GM19468 (cell line): ENCODE measurements around the gene PDLIM4.

Source experiments
- ATAC-seq: cut with Tn5 transposase; IDR thresholded peaks from one replicate; pipeline ENCODE4 v1.9.1; 2021; ENCODE audit warnings: mild to moderate bottlenecking, moderate library complexity, moderate number of reproducible peaks; ENCODE audit not compliant: unreplicated experiment; ENCODE audit errors: extremely low read depth

Gene PDLIM4

DNA sequence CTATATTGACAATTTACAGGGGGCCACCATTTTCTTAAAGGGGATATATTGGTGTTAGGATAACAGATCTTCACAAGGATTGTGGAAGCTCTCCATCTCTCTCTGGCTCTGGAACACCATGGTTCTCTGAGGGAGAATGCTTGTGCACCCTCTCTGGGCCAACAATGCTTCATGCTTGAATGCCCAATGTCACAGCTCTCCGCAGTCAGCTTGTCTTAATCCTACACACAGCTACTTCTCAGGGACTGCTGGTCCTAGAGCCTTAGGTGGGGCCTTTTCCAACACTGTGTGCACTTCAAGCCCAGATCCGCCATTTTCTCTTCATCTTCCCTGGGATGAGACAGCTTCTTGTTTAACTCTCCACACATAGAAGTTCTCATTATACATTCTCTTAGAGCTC is 6.9 kb upstream of the PDLIM4 start:
- no peak for ATAC-seq

DNA sequence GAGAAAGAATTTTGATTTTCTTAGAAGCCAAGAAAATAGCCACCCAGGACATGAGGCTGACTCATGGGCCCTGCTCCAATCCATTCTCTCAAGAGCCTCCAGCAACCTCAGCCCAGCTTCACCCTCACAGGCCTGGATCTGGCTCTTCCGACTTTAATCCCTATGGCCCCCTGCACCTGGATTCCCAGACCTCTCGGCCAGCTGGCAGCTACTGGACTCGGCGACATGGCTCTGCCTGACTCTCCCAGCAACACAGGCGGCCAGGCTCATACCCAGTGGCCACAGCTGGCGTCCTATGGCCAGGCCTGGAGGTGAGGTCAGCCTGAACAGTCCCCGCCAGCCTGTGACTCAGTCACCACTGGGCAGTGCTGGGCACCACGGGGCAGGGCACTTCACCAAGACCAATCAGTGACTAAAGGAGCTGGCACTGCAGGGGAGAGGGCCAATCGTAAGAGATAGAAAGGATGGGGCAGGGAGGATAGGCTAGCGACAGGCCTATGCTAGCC is 6.2 kb upstream of the PDLIM4 start:
- no peak for ATAC-seq

DNA sequence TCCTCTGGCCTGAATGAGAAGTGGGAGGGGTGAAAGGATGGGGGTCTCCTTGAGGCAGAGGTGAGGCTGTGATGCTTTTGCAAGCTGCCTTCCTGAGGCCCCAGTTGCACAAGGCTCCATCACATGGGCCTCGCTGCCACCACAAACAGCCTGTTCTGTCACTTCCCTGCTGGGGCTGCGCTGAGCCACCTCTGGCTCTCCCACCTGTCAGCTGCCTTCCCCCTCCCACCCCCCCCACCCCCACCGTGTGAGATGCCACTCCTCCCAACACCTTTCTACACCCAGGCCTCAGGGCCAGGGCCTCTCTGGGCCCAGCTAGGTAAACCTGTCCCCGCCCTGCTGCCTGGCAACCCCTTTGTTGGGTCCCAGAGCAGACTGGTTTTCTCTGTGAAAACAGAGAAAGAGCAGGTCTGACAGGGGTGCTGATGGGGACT is 4.5 kb upstream of the PDLIM4 start:
- no peak for ATAC-seq

DNA sequence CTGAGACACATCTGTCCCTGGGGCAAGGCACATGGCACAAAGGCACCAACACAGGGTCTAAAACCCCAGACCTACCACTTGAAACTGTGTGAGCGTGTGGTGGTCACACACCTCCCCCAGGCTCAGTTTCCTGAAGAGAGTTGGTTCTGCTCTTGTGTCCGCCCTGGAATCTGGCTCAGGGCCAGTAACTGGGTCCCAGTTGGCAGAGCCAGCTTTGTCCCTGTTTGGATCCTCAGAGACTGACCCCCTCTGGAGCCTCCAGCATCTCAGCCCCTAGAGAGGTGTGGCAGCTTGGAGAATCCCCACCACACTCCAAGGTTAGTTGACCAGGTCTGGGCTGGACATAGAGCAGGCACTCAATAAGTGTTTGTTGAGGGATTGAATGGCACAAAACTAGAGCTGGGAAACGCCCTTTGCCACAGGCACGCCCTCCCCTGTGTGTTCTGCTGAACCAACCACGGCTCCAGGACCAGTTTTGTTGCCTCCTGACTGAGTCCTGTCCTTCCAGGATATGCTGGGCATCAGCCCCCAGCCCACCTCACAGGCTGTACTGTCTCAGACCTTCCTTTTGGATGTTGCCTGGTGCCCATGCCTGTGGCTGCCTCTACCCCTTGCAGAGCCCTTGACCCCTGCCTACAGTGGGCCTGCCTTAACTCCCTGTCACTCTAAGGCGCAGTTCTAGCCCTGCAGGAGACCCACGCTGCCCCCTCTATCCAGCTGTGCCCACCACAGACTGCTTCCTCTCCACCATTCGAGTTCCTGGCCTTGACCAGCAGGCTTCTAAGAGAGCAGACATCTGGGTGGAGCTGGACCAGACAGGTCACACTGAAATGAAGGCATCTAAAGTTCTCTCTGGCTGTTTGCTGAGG is 3.8 kb upstream of the PDLIM4 start:
- ATAC-seq = no peak

DNA sequence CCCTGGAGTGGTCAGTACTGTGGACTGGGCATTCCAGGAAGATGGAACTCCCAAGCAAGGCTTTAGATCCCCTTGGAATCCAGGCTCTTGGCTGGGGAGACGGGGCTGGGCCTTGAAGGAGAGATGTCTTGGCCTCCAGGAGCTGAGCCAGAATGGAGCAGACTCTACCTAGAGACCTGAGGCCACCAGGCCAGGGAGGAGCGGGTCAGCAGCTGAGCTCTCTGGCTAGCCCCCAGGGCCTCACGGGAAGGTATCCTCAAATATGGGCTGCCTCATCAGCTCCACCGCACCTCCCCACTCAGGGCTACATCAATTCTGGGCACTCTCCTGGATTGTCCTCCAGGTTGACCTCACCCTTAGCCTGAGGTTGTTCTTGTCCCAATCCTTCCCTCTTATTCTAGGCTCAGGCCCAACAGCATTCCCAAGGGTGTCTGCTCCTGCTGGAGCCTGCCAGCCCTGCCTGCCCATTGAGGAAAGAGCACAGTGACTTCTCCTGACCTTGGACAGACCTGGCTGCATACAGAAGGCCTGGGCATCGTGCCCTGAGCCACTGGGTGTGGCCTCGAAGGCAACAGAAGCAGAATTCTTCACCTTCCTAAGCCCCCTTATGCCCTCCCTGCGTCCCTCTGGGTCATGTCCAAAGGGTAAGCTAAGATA is 3.0 kb upstream of the PDLIM4 start:
- no peak for ATAC-seq

DNA sequence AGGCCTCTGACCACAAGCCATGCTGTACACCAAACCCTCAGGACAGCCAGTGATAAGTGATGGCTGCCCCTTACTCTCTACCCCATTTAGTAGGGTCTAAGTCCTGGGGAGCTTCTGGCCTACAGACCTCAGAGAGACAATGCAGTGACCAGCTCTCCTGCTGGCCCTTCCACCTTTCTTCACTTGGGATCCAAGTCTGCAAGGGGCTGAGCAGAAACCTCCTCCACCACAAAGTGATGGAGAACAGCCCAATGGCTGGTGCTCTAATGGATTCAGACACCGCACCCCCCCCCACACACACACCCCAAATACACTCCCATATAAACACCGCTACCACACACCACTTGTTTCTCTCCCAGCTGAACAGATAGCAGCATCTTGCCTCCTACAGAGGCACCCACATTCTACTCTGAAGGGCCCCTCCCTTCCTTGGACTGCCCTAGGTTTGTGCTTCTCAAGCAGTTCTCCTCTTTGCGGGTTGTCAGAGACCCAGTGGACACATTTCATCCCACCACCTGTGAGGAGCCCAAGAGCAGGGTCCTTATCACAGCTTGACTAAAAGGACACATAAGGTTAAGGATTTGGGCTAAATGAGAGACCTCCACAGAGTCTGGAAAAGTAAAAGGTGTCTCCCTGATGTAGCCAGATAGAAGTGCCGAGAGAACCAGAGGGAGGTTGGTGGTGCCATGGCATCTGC is 1.3 kb upstream of the PDLIM4 start:
- no peak for ATAC-seq

DNA sequence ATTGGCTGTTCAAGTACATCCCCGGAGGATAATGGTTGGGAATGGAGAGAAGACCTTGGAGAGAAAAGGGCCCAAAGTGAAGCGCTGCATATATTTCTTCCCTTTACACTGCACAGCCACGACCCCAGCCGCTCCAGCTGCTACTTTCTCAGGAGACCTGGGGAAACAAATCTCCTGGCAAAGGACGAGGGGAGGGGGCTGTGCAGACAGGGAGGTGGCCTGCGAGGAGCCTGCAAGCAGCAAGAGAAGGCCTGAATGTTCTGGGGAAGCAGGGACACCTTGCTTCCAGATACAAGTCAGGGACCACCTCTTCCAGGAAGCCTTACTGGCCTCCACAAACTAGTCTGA is 739 bp upstream of the PDLIM4 start:
- ATAC-seq = no peak

DNA sequence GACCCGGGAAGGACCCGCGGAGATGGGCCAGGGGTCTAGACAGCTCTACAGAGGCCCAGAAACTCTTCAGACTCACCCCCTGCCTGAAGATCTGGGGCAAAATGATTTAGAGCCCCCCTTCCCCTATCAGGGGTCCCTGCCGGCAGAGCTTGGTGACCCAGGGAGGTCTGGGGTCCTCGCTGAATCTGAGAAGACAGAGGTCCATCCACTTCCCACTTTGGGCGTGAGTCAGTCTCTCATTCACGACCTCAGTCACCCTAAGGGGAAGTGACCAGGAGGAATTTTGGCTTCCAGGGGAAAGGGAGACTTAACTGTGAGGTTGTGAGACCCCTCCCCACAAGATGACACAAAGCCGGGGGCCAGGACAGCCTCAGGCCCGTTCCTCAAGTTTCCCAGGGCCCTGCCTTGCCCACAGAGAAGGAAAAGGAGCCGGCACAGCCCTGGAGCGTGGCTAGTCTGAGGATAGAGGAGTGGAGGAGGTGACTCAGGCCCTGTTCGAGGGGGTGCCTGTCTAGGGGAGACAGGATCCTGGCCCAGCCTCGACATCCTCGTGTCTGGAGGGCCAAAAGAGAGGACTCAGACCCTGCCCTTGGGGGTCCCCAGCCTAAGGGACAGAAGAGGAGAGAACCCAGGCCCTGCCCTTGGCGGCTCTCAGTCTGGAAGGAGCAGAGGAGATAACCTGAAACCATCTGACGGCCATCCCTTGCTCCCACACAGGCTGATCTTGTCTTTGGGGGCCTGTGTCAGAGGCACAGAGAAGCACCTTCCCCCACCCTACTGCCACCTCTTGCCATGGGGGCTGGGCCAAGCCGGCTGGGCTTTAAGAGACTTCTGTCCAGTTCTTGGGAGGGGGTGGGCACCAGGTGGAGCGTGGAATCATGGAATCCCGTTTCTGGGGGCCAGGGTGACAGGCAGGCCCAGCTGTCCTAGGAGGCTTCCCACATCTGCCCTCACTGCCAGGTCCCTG is 889 bp downstream of the PDLIM4 start:
- ATAC-seq = no peak

DNA sequence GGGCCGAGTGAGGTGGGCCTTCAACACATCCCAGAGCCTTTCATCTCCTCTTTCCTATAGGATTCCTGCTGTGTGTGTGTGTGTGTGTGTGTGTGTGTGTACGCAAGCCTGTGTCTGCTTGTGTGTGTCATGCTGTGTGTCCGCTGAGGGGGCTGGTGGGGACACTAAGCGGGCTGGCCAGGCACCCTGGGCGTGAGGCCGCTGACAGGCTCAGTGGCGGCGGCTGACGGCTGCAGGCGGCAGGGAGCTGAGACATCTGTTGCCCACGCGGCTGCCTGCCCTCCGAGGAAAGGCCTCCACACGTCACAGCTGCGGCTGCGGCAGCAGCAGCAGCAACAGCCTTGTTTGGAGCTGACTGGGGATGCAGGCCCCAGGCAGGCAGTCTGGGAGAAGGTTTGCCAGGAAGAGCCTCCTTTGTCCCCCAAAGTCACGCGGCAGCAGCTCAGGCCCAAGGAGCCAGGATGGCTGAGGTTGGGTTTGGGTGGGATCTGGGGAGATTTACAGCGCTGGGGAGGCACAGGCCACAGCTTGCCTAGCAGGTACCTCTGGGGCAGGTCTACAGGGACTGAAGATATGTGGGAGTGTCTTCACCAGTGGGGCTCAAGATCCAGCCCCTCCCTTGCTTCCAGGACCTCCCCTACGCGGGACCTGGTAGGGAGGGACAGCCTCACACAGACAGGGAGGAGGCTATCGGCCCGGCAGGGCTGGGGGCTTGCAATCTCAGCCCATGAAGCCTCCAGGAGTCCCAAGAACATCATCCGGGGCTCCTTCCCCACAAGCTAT is 1.8 kb downstream of the PDLIM4 start:
- no peak for ATAC-seq

DNA sequence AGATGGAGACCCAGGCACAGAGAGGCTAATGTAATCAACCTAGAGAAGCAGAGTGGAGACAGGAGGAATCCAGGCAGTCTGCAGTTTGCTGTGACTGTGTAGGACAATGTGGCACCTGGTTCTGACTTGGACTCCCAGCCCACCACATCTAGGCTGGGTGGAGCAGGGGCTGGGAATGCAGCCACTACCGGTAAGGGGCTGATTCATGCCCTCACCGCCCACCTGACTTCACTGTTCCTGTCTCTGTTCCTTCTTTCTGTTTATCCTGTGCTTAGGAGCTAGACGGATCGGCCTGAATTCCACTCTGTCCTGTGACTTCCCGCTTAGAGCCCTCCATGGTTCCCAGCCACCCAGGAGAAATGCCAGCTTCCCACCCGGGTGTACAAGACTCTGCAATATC is 2.6 kb downstream of the PDLIM4 start:
- ATAC-seq = no peak

DNA sequence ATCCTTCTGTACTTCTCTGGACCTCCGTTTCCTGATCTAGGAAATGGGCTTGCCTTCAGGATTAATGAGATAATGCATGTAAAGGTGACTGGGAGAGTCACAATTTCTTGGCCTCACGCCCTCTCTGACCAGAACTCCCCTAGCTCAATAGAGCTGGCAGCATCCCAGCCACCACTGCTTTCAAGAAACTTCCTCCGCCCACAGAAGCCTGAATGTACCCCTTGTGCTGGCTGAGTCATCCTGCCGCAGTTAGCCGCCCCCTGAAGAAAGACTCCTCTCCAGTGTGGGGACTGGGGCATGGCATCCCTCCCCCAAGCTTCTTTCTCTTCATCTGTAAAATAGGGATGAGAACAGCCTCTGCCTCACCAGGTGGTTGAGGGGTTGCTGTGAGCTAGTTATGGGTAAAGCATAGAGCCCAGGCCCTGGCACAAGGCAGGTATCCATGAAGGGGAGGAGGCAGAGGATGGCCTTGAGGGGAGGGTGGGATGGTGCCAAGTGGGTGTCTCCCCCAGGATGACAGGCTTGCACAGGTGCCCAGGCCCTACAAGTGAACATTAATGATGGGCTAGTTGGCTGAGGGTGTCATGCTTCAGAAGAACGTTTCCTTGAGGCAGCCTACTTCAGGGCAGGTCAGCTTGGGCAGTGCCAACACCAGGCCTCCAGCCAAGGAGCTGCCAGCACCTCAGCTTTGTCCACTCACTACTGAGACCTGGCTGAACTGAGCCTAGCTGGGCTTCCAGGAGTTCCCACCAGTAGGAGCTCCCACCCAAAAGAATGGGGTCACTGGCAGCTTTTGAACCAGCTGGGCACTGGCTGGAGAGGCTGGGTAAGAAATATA is 3.4 kb downstream of the PDLIM4 start:
- ATAC-seq = no peak

DNA sequence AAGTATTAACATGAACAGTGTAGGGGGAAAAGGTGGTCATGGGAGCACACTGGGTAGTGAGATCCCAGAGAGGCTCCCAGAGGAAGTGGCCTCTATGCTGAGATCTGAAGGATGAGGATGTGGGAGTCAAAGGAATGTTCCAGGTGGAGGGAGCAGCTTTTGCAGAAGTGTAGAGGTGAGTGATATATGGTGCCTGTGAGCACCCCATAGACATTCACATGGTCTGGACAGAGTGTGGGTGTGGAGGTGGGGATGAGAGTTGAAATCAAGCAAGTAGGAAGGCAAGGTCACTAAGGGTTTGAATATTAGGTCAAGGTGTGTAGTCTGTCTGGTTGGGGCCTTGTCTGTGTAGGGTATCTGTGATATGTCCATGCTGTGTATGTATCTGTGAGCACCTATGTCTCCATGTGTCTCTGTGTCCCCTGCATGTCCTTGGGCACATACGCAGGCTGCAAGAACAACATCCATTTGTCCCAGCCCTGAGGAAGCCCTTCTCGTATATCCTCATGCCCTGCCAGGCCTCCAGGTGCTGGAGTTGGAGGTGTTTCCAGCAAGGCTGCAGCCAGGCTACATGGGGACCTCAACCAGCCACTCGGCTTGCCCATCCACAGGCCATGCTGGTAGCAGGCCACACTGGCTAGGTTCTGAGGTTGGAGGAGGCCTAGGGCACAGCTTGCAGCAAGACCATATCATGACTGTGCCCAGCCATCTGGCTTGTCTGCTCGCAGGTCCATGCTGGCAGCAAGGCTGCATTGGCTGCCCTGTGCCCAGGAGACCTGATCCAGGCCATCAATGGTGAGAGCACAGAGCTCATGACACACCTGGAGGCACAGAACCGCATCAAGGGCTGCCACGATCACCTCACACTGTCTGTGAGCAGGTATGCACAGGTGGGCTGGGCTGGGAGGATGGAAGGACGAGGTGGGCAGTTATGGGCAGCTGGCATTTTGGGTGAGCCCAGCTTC is 4.7 kb downstream of the PDLIM4 start:
- no peak for ATAC-seq

DNA sequence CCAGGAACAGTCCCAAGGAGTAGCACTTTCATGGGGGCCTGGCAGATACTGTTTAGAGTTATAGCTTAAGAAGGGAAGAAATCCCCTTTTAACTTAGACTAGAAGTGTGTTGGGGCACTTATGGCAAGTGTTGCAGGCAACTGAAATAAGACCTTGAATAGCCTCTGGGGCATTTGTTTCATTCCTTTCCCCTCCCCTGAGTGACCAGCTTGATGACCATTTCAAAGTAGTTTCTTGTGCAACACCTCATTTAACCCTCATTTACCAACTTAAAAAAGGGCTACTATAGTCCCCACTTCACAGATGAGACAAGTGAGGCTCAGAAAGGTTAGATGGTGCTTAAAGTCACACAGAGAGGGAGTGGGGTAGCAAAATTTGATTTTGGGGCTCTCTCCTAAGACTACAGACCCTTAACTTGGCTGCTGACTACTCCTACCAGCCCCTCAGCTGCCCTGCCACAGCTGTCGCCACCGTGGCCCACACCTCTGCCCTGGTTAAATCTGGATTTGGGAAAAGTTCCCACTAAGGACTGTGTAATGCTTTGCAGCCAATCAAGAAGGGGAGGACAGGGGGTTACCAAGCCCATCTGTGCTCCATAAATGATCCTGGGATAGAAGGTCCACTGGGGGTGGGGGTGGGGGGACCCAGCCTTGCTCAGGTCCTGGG is 5.5 kb downstream of the PDLIM4 start:
- ATAC-seq = no peak

DNA sequence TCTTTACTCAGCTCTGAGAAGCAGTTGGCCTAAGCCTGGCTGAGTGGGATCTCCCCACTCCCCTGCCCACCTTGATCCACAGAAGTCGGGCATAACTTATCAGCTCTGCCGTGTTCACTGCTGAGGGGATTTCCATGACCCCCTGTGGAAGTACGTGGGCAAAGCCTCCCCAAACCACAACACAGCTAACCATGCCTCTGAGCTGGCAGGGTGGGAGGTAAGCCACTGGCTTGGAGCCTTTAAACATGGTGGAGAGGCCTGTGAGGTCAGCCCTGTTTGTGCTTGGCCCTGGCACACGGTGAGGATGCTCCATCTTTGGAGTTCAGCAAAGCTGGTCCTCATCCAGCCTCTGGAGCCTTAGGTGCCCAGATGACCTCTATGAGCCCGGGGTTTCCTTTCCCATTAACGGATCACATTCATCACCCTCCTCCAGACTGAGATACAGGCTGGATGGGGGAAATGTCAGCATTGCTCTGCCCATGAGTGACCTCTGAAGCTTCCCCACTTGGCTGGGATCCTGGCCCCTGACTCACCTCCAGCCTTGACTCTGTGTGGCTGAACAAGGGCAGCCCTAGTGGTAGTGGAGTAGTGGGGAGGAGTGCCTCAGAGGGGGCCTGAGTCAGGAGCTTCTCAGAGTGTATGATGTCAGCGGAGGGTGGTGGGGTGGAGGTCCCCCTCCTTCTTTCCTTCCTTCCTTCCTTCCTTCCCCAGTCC is 6.2 kb downstream of the PDLIM4 start:
- ATAC-seq = no peak

DNA sequence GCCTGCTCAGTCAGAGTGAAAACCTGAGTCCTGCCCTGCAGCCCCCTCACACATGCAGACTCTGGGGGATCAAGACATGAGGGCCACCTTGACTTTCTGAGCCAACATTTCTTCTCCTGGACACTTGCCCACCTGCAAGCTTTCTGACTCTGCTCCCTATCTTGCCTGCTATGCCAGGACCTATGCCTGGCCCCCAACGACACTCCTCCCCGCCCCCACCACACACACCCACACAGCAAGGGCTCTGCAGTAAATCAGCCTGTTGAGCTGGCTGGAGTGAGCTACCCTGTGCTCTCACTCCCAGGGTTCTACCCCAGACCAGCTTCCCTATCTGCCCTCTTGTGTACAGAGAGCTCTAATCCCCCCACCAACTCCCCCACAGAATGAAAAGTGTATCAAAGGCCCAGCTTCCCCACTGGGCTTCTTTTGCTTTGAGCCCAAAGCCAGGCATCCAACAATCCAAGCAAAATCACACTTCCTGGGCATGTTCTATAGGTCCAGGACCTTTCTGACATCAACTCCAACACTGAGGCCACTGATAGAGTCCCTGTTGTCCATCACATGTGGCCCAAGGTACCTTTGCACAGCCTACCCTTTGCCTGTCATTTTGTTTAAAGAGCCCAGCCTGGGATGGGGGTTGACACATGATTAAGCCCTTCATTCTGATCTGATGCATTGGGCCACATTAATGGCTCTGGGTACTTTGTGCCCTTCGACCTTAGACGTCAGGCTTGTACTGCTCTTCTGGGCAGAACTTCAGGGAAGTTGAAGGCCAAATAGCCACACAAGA is 7.2 kb downstream of the PDLIM4 start:
- no peak for ATAC-seq
